ENCODE measurements around the gene KIF9.

- TF ChIP-seq EZH2 (IDR thresholded peaks at IDR 0.05) (no peak), POLR2AphosphoS5 (IDR thresholded peaks at IDR 0.05; ENCODE audit: borderline replicate concordance, low read depth, low read length) (no peak), FOXP2 (optimal IDR thresholded peaks at IDR 0.05; ENCODE audit: control extremely low read depth, extremely low read length, insufficient read depth) (no peak)
These were observed 58.8 kb downstream of the KIF9 start for GRCh38 chr3:47223755-47224154.

Measured in SK-N-MC (cell line).